Measurements from ENCODE around the gene VEZF1. TPM values are rescaled to one million over a fixed set of nuclear protein-coding genes. Genes with fewer than 3 reads are reported as not detected.

VEZF1 gene
- total RNA-seq, 1 experiment from 2014 or later, result 77.7 TPM

GRCh38 chr17:58010067-58010799, 22.2 kb upstream of the VEZF1 start:
- TF ChIP-seq EZH2 (IDR thresholded peaks at IDR 0.05; ENCODE audit: borderline replicate concordance, low read depth, low read length, poor library complexity, severe bottlenecking), result no peak
- no peak for TF ChIP-seq CTCF (conservative IDR thresholded peaks at IDR 0.05; ENCODE audit: low read depth, low read length)
- no TSS peak for BruUV-seq (replicated peaks)
- POLR2A ChIA-PET (ENCODE audit: low non-redundant PET), result no interaction called here

GRCh38 chr17:58007781-58008706, 20.0 kb upstream of the VEZF1 start:
- CTCF ChIA-PET, result no interaction called here
- intact Hi-C loops (cut with micrococcal nuclease; ENCODE audit: unreplicated experiment), result loop anchor here (5.0 kb wide), 2 partner anchors 74 to 104 kb away; partner anchors contain the start of gene DYNLL2
- peaks cover 23% of the 10 kb centered on the region for H3K4me1 ChIP-seq (ENCODE audit: insufficient read depth, low read length, poor library complexity, severe bottlenecking)

More at GRCh38 chr17:58010067-58010799, 22.2 kb upstream of the VEZF1 start:
- no peaks in the 10 kb centered on the region for H3K9me3 ChIP-seq (ENCODE audit: low read depth, low read length, poor library complexity, severe bottlenecking)
- CTCF ChIA-PET, result interaction anchor here (0.6 kb wide), 1 partner anchor 14 kb away, joined by 4 read pairs; no protein-coding TSS in a partner anchor
- peaks cover 10% of the 10 kb centered on the region for H3K36me3 ChIP-seq (ENCODE audit: insufficient read depth, low read length, poor library complexity, severe bottlenecking)
- H3K27ac ChIP-seq (ENCODE audit: low read depth, low read length, poor library complexity, severe bottlenecking), result no peak overlapping the region
- no peak overlapping the region for H3K4me3 ChIP-seq (ENCODE audit: low read depth, low read length, poor library complexity, severe bottlenecking)
- peaks cover under 1% of the 10 kb centered on the region for H3K4me1 ChIP-seq (ENCODE audit: insufficient read depth, low read length, poor library complexity, severe bottlenecking)
- intact Hi-C loops (cut with micrococcal nuclease; ENCODE audit: unreplicated experiment), result no loop called here
- no peaks in the 10 kb centered on the region for H3K27me3 ChIP-seq (replicated peaks; ENCODE audit: insufficient read depth, low read depth, low read length, poor library complexity)
- DNase-seq (ENCODE audit: low spot score), result no peak

More at GRCh38 chr17:58007781-58008706, 20.0 kb upstream of the VEZF1 start:
- peaks cover 32% of the 10 kb centered on the region for H3K36me3 ChIP-seq (ENCODE audit: insufficient read depth, low read length, poor library complexity, severe bottlenecking)
- no peaks in the 10 kb centered on the region for H3K27me3 ChIP-seq (replicated peaks; ENCODE audit: insufficient read depth, low read depth, low read length, poor library complexity)
- H3K9me3 ChIP-seq (ENCODE audit: low read depth, low read length, poor library complexity, severe bottlenecking), result no peaks in the 10 kb centered on the region
- BruUV-seq (replicated peaks), result TSS peak; percentile 62
- peak overlapping the region; percentile 98 for H3K27ac ChIP-seq (ENCODE audit: low read depth, low read length, poor library complexity, severe bottlenecking)
- TF ChIP-seq CTCF (conservative IDR thresholded peaks at IDR 0.05; ENCODE audit: low read depth, low read length) (no peak; the same call in 1 of the 2 replicates), EZH2 (IDR thresholded peaks at IDR 0.05; ENCODE audit: borderline replicate concordance, low read depth, low read length, poor library complexity, severe bottlenecking) (no peak)
- H3K4me3 ChIP-seq (ENCODE audit: low read depth, low read length, poor library complexity, severe bottlenecking), result peak overlapping the region; percentile 88
- POLR2A ChIA-PET (ENCODE audit: low non-redundant PET), result interaction anchor here (0.6 to 0.9 kb wide), 6 partner anchors 35 to 584 kb away, joined by 3 to 11 read pairs (median 4); partner anchors contain the start of gene DYNLL2
- DNase-seq (ENCODE audit: low spot score), result no peak

All from A673 (cell line).